ENCODE measurements around the gene XXYLT1.

XXYLT1 gene

GRCh38 chr3:195175476-195176337, 95.3 kb downstream of the XXYLT1 start:
- no peaks in the 10 kb centered on the region for H3K4me1 ChIP-seq (ENCODE audit: low read depth, poor library complexity, severe bottlenecking)
- H3K9ac ChIP-seq: no peak overlapping the region
- no peak overlapping the region for H3K4me2 ChIP-seq

GRCh38 chr3:195175076-195175475, 95.9 kb downstream of the XXYLT1 start:
- TF ChIP-seq, protein P1, sequence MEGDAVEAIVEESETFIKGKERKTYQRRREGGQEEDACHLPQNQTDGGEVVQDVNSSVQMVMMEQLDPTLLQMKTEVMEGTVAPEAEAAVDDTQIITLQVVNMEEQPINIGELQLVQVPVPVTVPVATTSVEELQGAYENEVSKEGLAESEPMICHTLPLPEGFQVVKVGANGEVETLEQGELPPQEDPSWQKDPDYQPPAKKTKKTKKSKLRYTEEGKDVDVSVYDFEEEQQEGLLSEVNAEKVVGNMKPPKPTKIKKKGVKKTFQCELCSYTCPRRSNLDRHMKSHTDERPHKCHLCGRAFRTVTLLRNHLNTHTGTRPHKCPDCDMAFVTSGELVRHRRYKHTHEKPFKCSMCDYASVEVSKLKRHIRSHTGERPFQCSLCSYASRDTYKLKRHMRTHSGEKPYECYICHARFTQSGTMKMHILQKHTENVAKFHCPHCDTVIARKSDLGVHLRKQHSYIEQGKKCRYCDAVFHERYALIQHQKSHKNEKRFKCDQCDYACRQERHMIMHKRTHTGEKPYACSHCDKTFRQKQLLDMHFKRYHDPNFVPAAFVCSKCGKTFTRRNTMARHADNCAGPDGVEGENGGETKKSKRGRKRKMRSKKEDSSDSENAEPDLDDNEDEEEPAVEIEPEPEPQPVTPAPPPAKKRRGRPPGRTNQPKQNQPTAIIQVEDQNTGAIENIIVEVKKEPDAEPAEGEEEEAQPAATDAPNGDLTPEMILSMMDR (conservative IDR thresholded peaks at IDR 0.05; ENCODE audit: low read depth, low read length): no peak

More at GRCh38 chr3:195175476-195176337, 95.3 kb downstream of the XXYLT1 start:
- no peaks in the 10 kb centered on the region for H3K36me3 ChIP-seq (ENCODE audit: insufficient read depth)
- H2AFZ ChIP-seq (ENCODE audit: low read depth): no peak overlapping the region
- TF ChIP-seq, protein P1 (conservative IDR thresholded peaks at IDR 0.05; ENCODE audit: low read depth, low read length): no peak
- H3K27me3 ChIP-seq (ENCODE audit: insufficient read depth, low read depth): no peaks in the 10 kb centered on the region
- H3K4me3 ChIP-seq (IDR thresholded peaks at IDR 0.05; ENCODE audit: insufficient read depth, low read depth, low read length): no peak overlapping the region
- no peak overlapping the region for H3K27ac ChIP-seq
- no peaks in the 10 kb centered on the region for H4K20me1 ChIP-seq (ENCODE audit: insufficient read depth)
- no peaks in the 10 kb centered on the region for H3K79me2 ChIP-seq (ENCODE audit: insufficient read depth, low read depth)

GRCh38 chr3:195173657-195174056, 97.3 kb downstream of the XXYLT1 start:
- TF ChIP-seq, protein P1 (conservative IDR thresholded peaks at IDR 0.05; ENCODE audit: low read depth, low read length): no peak
- Histone ChIP-seq H3K4me2 (no peak overlapping the region), H3K36me3 (ENCODE audit: insufficient read depth) (no peaks in the 10 kb centered on the region), H3K79me2 (ENCODE audit: insufficient read depth, low read depth) (no peaks in the 10 kb centered on the region), H3K4me1 (ENCODE audit: low read depth, poor library complexity, severe bottlenecking) (no peaks in the 10 kb centered on the region), H3K9ac (no peak overlapping the region), H2AFZ (ENCODE audit: low read depth) (no peak overlapping the region), H4K20me1 (ENCODE audit: insufficient read depth) (no peaks in the 10 kb centered on the region), H3K27me3 (ENCODE audit: insufficient read depth, low read depth) (no peaks in the 10 kb centered on the region), H3K4me3 (IDR thresholded peaks at IDR 0.05; ENCODE audit: insufficient read depth, low read depth, low read length) (no peak overlapping the region), H3K27ac (no peak overlapping the region)

More at GRCh38 chr3:195175076-195175475, 95.9 kb downstream of the XXYLT1 start:
- H3K36me3 ChIP-seq (ENCODE audit: insufficient read depth): no peaks in the 10 kb centered on the region
- H2AFZ ChIP-seq (ENCODE audit: low read depth): no peak overlapping the region
- H3K4me3 ChIP-seq (IDR thresholded peaks at IDR 0.05; ENCODE audit: insufficient read depth, low read depth, low read length): no peak overlapping the region
- no peaks in the 10 kb centered on the region for H3K27me3 ChIP-seq (ENCODE audit: insufficient read depth, low read depth)
- H4K20me1 ChIP-seq (ENCODE audit: insufficient read depth): no peaks in the 10 kb centered on the region
- no peak overlapping the region for H3K9ac ChIP-seq
- no peak overlapping the region for H3K27ac ChIP-seq
- no peak overlapping the region for H3K4me2 ChIP-seq
- no peaks in the 10 kb centered on the region for H3K79me2 ChIP-seq (ENCODE audit: insufficient read depth, low read depth)
- no peaks in the 10 kb centered on the region for H3K4me1 ChIP-seq (ENCODE audit: low read depth, poor library complexity, severe bottlenecking)

DNA sequence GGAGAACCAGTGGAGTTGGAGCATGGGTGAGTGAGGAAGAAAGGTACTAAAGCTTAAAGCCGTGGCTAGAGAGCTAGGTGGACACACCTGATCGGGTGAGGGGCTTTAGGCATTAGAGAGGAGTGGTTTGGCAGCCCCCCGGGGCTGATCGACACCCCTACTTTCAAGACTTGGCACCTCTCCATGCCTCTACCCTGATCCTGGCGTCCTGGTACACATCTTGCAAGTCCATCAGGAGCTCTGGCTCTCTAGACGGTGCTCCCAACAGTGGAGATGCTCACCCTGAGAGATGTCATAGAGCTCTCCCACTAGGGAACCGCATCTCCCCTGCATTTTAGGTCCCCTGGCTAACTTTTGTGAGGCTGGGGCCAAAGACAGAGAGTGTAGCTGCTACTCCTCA, 98.1 kb downstream of the XXYLT1 start:
- Histone ChIP-seq H3K4me1 (ENCODE audit: low read depth, poor library complexity, severe bottlenecking) (no peaks in the 10 kb centered on the region), H4K20me1 (ENCODE audit: insufficient read depth) (no peaks in the 10 kb centered on the region), H3K9ac (no peak overlapping the region), H3K4me2 (no peak overlapping the region), H3K36me3 (ENCODE audit: insufficient read depth) (no peaks in the 10 kb centered on the region), H3K79me2 (ENCODE audit: insufficient read depth, low read depth) (no peaks in the 10 kb centered on the region), H3K4me3 (IDR thresholded peaks at IDR 0.05; ENCODE audit: insufficient read depth, low read depth, low read length) (no peak overlapping the region), H2AFZ (ENCODE audit: low read depth) (no peak overlapping the region), H3K27me3 (ENCODE audit: insufficient read depth, low read depth) (no peaks in the 10 kb centered on the region), H3K27ac (no peak overlapping the region)
- TF ChIP-seq, protein P1 (conservative IDR thresholded peaks at IDR 0.05; ENCODE audit: low read depth, low read length): no peak
